HG03175 (cell line): ENCODE results near the gene S100A4.
"Not testable (repeated sequence)": the region's sequence is repeated elsewhere in the genome, so short reads cannot be mapped to it uniquely, and the experiment has no call there.

Experiments
- ATAC-seq: cut with Tn5 transposase; IDR thresholded peaks from one replicate; pipeline ENCODE4 v1.9.1; 2021; ENCODE audit warnings: mild to moderate bottlenecking, moderate library complexity; ENCODE audit not compliant: unreplicated experiment

S100A4 gene

DNA sequence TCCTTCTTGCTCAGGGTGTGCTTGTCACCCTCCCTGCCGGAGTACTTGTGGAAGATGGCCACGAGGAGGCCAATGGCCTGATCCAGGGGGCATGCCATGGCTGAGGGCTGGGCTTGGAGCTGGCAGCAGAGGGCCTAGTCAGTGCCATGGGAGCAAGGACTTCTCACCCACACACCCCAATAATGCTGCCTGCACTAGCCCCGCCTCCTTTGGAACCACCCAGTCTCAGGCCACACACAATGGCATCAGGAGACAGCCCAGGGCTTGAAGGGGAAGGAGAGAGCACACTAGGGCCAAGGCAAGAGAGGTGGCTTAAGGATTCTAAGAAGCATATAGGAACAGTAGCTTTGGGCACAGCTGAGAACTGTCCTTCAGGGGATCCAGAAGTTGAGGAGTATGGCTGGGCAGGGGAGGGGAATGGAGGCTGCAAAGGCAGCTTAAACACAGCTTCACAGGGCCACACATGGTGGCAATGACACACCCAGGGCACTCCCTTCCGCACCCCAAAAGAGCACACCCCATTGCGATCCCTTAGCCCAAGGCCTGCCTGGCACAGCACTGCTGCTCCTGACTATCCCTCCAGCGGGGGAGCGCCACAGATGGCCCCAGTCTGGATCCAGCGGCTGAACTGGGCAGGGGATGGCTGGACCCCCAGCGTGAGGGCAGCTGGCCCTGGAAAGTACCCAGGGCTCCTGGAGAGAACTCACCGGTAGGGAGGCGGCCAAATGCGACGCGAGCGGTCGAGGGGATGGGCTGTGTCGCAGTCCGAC is 10.2 kb downstream of the S100A4 start, which contains the start of gene S100A6:
TSS of gene S100A6 (minus strand) at position 750 of the 770 bp plus-strand sequence. CDS start at position 98, 652 bp downstream.
- no peak for ATAC-seq

DNA sequence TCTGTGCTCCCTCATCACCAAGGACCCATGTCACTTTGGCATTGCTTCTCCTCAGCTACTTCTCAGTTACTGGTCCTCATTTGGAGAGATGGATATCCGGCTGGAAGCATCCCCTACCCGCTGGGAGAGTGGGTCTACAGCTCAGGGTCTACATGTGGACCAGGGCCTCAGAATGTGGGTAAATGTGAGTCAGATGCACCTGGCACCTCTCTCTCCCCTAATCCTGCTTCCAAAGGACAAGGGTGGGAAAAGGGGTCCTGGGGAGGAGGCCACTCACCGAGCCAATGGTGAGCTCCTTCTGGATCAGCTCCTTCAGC is 10.7 kb downstream of the S100A4 start:
- ATAC-seq: no peak

DNA sequence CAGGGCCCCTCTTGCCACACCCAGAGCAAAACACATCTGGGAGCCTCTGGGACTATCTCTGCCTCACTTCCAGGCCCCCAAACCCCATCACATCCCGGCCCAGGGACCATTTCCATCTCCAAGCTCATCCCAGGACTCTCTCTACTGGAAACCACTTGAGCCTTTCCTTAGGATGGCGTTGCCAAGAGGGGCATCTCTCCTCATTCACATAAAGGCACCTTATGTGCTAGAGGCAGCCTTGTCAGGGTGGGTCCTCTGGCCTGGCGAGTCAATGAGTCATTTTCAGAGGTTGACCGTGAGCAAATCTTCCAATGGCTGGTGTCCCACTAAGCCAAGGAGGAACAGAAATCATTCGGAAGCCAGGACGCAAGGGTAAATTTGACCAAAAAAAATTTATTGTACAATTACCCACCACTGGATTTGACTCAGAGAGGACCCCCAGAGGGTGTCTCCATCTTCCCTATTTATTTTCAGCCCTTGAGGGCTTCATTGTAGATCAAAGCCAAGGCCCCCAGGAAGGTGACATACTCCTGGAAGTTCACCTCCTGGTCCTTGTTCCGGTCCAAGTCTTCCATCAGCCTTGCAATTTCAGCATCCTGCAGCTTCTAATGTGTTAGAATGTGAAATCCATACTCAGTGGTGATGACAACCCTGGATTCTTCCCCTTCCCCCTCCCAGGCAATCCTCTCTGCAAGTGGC is 11.2 kb downstream of the S100A4 start:
- no peak for ATAC-seq

DNA sequence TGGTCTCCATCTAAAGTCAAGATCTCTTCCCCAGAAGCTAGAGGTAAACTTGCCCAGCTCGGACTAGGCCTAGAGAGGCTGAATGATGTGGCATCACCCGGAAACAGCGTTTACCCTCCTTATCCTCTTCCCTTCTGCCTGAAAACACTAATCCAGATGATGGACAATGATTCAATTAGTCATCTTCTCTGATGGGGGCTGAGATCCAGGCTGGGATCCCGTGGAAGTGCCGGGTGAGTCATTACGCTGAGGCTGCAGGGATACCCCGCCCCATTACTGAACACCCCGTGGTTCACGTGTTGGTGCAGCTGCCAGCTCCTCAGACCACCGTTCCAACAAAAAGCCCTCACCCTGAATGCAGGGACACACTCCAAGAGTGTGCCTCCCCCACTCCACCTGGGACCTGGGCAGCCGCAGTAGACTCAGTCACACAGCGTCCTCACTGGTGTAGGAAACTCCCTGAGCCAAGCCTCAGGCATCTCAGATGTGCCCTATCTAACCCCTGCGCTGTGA is 11.9 kb downstream of the S100A4 start:
- ATAC-seq: no peak

DNA sequence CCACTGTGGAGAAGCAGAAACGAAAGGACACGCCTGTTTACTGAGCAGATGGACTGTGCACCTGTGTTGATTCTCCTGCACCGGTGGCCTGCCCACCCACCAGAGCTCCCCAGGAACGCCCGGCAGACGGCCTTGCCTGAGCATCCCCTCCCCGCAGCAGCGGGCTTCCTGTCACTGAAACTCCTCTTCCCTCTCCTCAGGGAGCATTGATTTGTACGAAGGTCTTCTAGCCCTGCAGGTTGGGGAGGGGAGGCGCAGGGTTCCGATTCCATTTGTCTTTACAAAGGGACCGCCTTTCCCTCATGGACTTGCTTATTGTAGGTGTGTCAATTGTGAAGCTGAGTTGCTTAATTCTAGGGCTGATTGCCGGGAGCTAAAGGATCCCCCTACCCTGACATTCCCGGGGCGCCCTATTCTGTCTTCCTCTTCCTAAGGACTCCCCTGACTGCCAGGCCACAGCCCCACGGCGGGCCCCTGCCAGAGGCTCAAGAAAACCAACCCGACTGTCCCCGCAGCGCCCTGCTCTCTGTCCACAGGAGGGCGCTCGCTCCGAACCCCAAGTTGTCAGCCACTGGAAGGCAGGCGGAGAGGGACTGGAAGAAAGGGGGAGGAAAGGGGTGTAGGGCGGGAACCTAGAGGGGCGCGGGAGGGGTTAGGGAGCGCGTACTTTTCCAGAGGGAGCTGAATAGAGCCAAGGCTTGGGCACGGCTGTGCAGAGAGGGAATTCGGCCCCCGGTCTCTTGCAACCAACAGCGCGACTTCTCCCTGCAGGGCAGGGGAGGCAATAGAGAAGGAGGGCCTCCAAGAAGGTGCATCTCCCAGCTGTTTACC is 12.6 kb downstream of the S100A4 start:
- no peak for ATAC-seq

DNA sequence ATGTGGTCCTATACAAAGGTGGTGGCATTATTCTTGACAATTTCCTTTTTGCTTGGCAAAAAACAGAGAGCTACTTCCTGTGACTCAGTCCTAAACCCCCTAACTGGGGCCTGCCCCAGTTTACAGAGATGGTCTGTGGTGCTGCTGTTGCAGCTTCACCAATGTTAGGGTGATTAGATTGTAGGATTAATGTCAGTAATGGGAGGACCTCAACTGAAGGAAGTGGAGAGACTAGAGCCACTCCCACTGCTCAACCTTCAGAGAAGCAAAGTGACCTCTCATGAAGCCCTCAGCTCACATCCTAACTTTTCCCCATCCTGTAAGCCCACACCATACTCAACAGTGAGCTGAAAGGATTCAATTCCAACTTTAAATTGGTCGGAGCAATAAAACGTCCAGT is 13.4 kb downstream of the S100A4 start:
- ATAC-seq: no peak

DNA sequence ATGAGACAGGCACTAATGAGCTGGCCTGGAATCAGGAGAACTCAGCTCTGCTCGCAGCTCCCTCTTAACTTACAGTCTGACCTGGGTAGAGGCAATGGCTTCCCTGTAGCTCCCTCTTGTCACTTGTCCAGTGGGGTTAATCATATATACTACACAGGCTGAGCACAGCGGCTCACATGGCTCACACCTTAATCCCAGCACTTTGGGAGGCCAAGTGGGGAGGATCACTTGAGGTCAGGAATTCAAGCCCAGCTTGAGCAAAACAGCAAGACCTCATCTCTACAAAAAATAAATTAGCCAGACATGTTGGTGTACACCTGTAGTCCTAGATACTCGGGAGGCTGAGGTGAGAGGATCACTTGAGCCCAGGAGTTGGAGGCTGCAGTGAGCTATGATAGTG is 14.0 kb downstream of the S100A4 start:
- ATAC-seq: no peak

DNA sequence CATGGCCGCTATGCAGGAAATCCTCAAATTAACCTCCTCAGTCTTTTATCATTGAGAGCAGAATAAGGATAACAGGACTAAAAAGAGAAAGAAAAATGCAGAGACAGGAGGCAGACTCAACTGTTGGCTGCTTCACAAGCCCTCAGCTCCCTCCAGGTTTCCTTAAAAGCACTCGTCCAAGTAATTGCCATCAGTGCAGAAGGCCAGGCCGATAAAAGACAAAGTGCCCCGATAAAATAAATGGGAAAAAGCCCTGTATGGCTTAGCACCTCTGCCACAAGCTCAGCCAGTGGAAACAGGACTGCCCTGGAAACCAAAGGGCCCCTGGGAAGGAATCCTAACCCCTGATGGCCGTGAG is 17.9 kb downstream of the S100A4 start:
- no peak for ATAC-seq

DNA sequence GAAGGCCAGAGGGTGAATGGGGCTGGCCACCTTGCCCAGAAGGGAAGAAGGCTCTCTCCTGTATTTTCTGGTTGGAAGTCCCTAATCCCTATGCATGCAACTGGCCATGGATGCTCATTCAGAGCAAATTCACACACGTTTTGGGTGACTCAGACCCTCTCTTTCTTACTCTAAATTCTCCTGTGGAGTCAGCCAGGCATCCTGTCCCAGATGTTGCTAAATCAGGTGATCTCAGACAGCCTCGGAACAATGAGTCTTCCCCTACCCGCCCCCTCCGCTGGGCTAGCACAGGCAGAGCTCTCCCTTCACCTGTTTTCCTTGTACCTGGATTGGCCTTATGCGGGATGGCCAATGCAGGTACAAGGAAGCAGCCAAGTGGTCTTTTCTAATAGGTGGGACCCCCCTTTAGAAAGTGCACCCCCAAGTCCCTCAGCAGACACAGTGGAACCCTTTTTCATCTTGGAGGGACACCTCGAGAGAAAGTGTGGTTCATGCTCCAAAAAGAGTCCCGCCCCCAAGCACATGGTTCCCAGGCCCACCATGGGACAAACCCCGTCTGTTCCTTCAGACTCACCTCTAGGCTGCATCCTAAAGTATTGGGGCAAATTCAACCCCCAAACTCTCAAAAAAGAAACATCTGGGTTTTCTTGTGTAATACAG is 18.5 kb downstream of the S100A4 start:
- ATAC-seq: no peak

DNA sequence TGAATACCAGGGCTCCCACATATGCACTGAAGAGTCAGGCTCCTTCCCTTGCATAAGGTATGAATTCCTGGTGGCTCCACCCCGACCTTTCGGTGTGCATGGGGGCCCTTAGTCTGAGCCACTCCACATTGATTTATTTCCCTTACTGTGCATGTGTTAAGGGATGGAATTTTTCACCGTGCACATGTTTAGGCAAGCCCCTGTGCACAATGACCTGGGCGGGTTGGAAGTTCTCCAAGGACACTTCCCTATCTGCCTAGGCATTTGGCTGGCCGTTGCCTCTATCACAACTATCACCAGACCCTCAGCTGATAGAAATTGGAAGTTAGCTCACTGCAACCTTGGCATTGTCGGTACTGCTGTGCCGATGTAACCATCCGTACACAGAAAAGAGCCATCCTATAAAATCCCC is 19.5 kb downstream of the S100A4 start:
- ATAC-seq: no peak

DNA sequence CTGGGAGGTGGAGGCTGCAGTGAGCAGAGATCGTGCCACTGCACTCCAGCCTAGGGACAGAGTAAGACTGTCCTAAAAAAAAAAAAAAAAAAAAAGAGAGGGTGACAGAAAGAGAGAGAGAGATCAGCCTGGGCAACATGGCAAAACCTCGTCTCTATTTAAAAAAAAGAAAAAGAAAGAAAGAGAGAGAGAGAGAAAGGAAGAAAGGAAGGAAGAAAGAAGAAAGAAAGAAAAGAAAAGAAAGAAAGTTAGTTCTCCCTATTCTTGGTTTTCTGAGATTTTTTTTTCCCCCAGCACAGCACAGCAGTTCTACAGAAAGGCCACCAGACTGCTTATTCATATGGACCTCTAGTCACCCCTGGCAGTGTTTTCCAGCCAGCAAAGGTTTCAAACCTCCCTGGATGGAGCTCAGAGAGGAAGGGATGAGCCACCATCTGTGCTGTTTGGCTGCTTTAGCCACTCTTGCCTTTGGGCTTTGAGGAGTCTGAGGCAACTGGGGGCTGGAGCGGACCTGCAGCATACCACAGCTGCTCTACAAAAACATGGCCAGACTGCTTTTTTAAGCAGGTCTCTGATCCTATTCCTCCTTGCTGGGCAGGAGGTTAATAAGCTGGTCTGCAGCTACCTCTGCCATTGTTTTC is 20.4 kb downstream of the S100A4 start:
- no peak for ATAC-seq

DNA sequence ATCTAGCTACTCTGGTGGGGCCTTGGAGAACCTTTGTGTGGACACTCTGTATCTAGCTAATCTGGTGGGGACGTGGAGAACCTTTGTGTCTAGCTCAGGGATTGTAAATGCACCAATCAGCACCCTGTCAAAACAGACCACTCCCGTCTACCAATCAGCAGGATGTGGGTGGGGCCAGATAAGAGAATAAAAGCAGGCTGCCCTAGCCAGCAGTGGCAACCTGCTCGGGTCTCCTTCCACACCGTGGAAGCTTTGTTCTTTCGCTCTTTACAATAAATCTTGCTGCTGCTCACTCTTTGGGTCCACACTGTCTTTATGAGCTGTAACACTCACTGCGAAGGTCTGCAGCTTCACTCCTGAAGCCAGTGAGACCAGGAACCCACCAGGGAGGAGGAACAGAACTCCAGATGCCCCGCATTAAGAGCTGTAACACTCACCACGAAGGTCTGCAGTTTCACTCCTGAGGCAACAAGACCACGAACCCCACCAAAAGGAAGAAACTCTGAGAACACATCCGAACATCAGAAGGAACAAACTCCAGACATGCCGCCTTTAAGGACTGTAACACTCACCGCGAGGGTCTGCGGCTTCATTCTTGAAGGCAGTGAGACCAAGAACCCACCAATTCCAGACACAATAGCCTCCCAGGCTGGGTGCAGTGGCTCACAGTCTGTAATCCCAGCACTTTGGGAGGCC is 23.1 kb downstream of the S100A4 start:
- not testable (repeated sequence) for ATAC-seq

DNA sequence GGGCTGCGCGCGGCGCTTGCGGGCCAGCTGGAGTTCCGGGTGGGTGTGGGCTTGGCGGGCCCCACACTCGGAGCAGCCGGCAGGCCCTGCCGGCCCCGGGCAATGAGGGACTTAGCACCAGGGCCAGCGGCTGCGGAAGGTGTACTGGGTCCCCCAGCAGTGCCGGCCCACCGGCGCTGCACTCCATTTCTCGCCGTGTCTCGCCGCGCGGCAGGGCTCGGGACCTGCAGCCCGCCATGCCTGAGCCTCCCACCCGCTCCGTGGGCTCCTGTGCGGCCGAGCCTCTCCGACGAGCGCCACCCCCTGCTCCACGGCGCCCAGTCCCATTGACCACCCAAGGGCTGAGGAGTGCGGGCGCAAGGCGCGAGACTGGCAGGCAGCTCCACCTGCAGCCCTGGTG is 23.8 kb downstream of the S100A4 start:
- ATAC-seq: not testable (repeated sequence)

DNA sequence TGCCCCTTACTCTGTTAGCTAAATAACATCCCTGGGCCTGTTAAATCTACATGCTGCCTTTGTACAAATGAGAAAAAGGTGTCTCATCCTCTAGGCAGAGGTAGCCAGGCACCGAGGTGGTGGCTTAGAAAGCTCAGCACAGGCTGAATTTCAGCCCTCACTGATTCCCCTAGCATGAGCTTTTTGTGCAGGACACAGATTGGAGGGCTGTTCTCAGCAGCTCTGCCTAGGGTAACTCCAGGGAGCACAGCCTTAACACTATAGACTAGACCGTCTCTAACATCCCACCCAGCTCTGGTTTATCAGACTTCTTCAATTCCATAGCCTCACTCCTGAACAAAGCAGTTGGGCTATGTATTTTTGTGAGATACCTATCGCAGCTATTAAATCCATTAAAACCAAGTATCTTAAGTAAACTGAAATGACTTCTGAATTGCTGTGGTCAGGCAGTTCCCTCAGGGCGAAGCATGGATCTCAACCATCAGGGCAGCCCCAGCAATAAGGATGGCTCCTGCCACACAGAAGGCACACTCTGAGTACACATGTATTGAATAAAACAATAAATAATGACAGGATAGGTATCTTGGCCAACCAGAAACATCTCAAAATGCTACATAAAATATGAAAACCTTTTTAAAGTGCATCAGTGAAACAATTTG is 24.7 kb downstream of the S100A4 start:
- ATAC-seq: no peak

DNA sequence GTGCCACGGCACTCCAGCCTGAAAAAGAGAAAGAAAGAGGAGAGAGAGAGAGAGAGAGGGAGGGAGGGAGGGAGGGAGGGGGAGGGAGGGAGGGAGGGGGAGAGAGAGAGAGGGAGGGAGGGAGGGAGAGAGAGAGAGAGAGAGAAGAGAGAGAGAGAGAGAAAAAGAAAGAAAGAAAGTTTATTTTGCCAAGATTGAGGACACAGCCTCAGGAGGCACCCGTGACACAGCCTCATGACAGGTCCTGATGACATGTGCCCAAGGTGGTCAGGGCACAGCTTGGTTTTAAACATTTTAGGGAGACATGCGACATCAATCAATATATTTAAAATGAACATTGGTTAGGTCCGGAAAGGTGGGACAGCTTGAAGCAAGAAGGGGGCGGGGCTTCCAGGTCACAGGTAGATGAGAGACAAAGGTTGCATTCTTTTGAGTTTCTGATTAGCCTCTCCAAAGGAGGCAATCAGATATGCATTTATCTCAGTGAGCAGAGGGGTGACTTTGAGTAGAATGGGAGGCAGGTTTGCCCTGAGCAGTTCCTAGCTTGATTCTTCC is 25.4 kb downstream of the S100A4 start:
- not testable (repeated sequence) for ATAC-seq

DNA sequence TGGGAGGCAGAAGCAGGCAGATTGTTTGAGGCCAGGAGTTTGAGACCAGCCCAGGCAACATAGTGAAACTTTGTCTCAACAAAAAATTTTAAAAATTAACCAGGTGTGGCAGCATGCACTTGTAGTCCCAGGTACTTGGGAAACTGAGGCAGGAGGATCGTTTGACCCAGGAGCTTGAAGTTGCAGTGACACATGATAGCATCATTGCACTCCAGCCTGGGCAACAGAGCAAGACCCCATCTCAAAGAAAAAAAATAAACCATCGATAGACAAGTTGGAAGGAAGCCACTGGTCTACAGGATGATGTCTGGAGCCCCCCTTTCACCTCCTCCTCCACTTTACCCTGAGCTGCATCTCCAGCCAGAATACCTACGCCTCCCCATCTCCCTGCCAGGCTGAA is 26.4 kb downstream of the S100A4 start:
- ATAC-seq: no peak

DNA sequence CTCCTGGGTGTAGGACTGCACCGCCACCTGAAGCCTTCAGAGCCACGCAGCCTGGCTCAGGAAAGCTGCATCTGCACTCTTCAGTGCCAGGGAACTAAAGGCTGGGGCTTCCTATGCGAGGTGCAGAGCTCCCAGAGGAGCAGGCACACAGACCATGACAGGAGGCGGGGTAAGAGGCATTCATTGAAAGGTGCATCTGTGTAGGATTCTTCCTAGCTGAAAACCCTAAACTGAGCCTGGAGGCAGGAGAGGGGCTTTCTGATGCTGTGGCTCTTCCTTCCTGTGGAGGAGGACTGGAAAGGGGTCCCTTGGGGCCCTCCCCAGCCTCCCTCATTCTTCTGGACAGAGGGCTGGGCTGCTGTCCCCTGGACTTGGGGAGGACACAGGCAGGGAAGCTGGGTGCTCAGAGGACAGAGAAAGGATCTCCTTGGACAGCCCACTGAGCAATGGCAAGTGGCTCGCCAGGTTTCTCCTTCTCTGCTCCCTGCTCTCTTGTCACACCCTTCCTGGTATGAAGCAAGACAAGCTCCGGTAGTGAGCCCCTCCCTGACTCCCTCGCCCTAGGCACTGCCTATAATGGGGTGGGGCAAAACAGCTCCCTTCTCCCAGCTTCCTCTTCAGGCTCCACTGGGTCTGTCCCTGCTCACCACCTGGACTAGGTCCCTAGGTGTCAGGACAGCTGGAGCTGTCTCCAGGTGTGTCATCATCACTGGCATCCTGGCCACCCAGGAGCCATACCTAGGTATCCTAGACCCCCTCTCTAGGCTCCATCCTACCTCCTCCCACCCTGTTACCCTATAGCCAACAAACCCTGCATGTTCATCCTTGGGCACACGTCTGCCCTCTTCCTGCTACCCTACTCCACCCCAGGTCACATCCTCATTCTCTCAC is 29.9 kb downstream of the S100A4 start:
- no peak for ATAC-seq

DNA sequence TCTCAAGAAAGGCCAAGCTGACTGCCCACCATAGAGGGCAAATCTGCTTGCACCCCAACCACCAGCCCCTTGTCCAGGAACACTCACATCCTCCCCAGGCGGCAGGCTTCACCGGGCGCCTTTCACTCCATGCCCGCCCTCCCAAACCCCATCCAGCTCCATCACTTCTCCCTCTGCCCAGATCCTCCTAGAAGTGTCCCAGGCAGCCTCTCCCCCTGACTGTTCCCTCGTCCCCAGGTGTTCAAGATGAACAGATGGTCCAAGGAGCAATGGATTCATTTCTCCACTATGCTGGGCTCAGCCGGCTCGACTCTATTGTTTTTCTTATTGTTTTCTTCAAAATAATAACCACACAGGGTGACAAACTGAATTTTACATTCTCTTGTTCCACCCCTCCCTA is 31.9 kb downstream of the S100A4 start:
- ATAC-seq: no peak
